LNCAP (cell line): ENCODE data around the gene SYDE1.
A peak's percentile ranks its signal among the peaks of the same experiment; 100 is the strongest.

ENCODE experiments used
- CTCF ChIP-seq: fragments of 450-650 bp; IDR thresholded peaks from 2 replicates; pipeline ENCODE4 v1.5.1; 2017; ENCODE audit warnings: mild to moderate bottlenecking

Gene SYDE1

GRCh38 chr19:15138427-15138826, 31.2 kb downstream of the SYDE1 start:
- TF ChIP-seq CTCF = no peak

- TF ChIP-seq CTCF = no peak
Measured at GRCh38 chr19:15141143-15141542, 33.9 kb downstream of the SYDE1 start.

GRCh38 chr19:15142313-15142712, 35.1 kb downstream of the SYDE1 start:
- no peak for TF ChIP-seq CTCF

DNA sequence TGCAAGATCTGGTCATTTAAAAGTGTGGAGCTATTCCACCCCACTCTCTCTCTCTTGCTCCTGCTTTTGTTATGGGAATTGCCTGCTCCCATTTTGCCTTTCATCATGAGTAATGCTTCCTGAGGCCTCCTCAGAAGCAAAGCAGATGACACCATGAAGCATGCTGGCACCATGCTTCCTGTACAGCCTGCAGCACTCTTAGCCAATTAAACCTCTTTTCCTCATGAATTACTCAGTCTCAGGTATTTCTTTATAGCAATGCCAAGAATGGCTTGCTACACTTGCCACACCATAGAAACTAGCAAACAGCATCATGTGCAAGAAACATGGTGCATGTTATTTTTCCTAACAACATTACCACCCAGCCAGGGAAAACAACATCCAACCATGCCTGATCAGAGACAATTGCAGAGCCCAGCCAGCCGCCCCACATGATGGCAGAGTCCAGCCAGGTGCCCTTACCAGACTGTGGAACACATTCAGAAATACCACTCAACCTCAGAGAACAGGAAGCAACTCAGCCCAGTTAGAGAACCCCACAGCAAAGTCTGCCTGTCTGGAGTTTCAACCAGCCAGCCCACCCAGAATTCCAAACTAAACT, 36.9 kb downstream of the SYDE1 start:
- TF ChIP-seq CTCF = no peak

- TF ChIP-seq CTCF = no peak
Measured at GRCh38 chr19:15147090-15147489, 39.9 kb downstream of the SYDE1 start.

DNA sequence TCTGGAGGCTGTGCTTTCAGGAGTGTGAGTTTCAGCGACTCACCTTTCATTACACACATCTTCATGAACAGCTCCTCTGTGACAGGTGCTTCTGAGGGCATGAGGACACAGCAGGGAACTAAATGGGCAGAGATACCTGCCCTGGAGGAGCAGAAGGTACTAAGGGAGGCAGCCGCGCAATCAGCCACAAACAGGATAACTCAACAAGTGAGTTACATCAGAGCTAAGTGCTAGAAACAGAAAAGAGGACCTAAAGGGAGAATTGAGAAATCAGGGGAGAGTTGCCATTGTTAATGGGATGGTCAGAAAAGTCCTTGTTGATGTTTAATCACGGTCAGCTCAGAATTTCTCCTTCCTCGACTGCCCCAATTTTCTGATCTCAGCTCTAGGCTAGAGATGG, 42.5 kb downstream of the SYDE1 start:
- no peak for TF ChIP-seq CTCF

DNA sequence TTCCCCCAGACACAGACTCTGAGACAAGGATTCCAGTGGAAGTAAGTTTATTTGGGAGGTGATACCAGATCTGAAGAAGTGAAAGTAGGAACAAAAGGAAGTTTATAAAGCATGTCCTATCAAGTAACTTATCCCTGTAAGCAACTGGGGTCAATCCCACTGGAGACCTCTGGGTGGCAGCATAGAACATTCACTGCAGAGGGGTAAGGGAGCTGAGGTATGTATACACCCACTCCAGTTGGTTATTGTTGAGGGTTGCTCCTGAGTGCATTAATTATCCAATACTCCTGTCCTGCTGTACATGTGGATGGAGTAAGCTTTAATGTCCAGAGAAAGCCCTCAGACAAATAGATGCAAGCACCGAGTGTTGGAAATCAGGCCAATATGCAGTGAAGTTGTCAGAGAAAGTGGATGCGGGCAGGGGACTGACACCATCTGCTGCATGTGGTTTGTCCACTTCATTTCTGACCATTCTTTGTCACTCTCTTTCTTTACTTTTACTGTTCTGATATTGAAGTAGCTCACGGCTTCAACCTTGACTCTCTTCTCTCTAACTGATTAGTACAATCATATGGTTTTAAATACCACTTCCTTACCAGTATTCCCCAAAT, 46.9 kb downstream of the SYDE1 start:
- peak; percentile 69 for TF ChIP-seq CTCF

DNA sequence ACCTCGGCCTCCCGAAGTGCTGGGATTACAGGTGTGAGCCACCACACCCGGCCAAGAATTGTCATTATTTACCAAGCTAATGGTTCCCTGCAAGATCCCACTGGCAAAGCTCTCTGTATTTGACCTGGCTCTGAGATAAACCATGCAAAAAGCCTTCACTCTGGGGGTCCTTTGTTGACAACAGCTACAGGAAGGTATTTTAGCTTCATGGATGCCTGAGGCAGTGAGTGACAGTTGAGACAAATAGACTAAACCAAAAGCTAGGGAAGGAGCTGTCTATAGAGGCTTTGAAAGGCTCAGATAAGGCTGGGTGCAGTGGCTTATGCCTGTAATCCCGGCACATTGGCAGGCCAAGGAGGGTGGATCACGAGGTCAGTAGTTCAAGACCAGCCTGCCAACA, 48.1 kb downstream of the SYDE1 start:
- TF ChIP-seq CTCF = no peak
